Right lobe of liver (tissue), 4 donors: Measurements from ENCODE around the gene FAM171A2.

Source experiments
- CTCF ChIP-seq, 4 donors: fragments of 200-600 bp in 3 of 4; fragments of 450-650 bp in 1 of 4; IDR thresholded peaks; one replicate each; pipeline versions ENCODE4 v1.5.1 to v1.8.0; 2016 to 2022; ENCODE audit warnings: antibody characterized with exemption in 4 of 4, mild to moderate bottlenecking in 2 of 4
- POLR2A ChIP-seq: fragments of 450-650 bp; IDR thresholded peaks from one replicate; pipeline ENCODE4 v1.6.1; 2017; ENCODE audit warnings: antibody characterized with exemption, mild to moderate bottlenecking
- donor health status: DM: no; HTN: no; CAD: no.
- donor health status: DM: no; HTN: no; CAD: no.
- donor health status: DM: no; HTN: yes; CAD: no.

DNA sequence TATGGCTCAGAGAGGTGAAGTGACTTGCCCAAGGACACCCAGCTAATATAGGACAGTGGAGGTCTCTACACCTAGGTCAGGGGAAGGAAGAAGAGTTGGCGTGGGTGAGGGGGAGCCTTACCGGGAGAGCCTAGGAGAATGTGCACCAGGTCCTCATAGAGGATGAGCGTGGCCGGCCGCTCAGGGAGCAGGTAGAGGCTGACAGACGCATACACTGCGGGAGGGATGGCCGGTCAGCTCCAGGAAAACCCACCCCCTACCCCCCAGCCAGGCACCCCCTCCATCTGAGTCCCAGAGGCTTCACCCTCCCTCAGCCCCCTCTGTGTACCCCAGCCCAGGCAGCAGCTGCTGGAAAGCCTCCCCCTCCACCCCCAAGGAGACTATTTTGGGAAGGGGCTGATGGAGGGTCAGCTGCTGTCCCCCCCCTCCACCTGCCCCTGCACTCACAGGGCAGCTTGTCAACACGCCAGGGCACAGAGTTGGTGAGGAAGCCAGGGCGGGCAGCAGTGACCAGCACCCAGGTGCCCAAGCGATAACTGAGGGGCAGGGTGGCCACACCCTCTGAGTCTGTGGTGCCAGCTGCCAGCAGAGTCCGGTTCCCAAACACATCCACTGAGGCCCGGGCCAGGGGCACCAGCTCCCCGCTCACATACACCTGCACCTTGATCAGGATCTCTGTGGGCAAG is 4.1 kb downstream of the FAM171A2 start:
- TF ChIP-seq CTCF (IDR thresholded peaks at IDR 0.05) (no peak), POLR2A (no peak)
